LNCaP clone FGC (cell line): ENCODE measurements around the gene GRB10.

ENCODE experiments used
- DNase-seq: peaks from one replicate; pipeline ENCODE4 v3.0.0-alpha.2; 2011; ENCODE audit warnings: low read depth
- H3K4me3 ChIP-seq: 2 replicates; pipeline ENCODE4 v1.5.1; 2011; ENCODE audit warnings: mild to moderate bottlenecking, low read depth, low read length, control low read depth
- CTCF ChIP-seq: IDR thresholded peaks from 2 replicates; pipeline ENCODE4 v1.5.1; 2012; ENCODE audit warnings: mild to moderate bottlenecking; ENCODE audit not compliant: control insufficient read depth, insufficient read depth; ENCODE audit errors: extremely low read depth

GRB10 gene

GRCh38 chr7:50782375-50783208 is at the start of gene GRB10:
Gene GRB10, minus strand, starts transcription at chr7:50782896. Its CDS starts 50,574 bp downstream, at chr7:50732322.
- no peak for DNase-seq
- H3K4me3 ChIP-seq = peak within 1 kb of the TSS; percentile 46
- peak; percentile 43 for TF ChIP-seq CTCF

GRCh38 chr7:50828801-50829200 is 46.1 kb upstream of the GRB10 start:
- no peak overlapping the region for H3K4me3 ChIP-seq
- no peak for DNase-seq
- TF ChIP-seq CTCF = no peak

- H3K4me3 ChIP-seq = no peak overlapping the region
- no peak for DNase-seq
- no peak for TF ChIP-seq CTCF
Measured at GRCh38 chr7:50828116-50828515, 45.4 kb upstream of the GRB10 start.

GRCh38 chr7:50827281-50827680 is 44.6 kb upstream of the GRB10 start:
- no peak for DNase-seq
- TF ChIP-seq CTCF = no peak
- no peak overlapping the region for H3K4me3 ChIP-seq

GRCh38 chr7:50826371-50827172 is 43.9 kb upstream of the GRB10 start:
- DNase-seq = no peak
- TF ChIP-seq CTCF = no peak
- H3K4me3 ChIP-seq = no peak overlapping the region

GRCh38 chr7:50825465-50825864 is 42.8 kb upstream of the GRB10 start:
- no peak for TF ChIP-seq CTCF
- no peak for DNase-seq

More at GRCh38 chr7:50825465-50825864, 42.8 kb upstream of the GRB10 start:
- no peak overlapping the region for H3K4me3 ChIP-seq
